HepG2 (cell line): ENCODE measurements around the gene AGBL2. TPM values are rescaled to one million over a fixed set of nuclear protein-coding genes. Genes with fewer than 3 reads are reported as not detected.
"Not testable (repeated sequence)": the region's sequence is repeated elsewhere in the genome, so short reads cannot be mapped to it uniquely, and the experiment has no call there.

Experiments used
- ATAC-seq: fragments of 200-7000 bp; cut with Tn5 transposase; 3 replicates; pipeline ENCODE4 v1.9.1; 2020; ENCODE audit warnings: mild to moderate bottlenecking, moderate library complexity
- BruUV-seq: library from RNA; stranded (reverse); fragments of 400-500 nt; replicated peaks from 2 replicates; lab custom pipeline; 2021; lab: Mats Ljungman, UMichigan
- CTCF ChIA-PET: fragments of 300-600 bp; formaldehyde crosslinking; extraction: SDS; loops from one replicate; lab custom pipeline; 2021; ENCODE audit warnings: low total read pairs, inconsistent platforms, low intra/inter-chr PET ratio; lab: Yijun Ruan, JAX
- POLR2A ChIA-PET: fragments of 350-600 bp; sonication (Branson Sonifier 250); formaldehyde crosslinking; loops from one replicate; lab custom pipeline; 2020; ENCODE audit warnings: antibody characterized with exemption, inconsistent platforms; lab: Yijun Ruan, JAX
- DNase-seq: peaks from one replicate; pipeline ENCODE4 v3.0.0-alpha.2; 2015; ENCODE audit warnings: low spot score
- FAIRE-seq: peaks from 3 replicates; lab custom pipeline; 2011; peaks lifted over from hg19 to GRCh38; lab: Jason Lieb, UNC
- H2AFZ ChIP-seq: one replicate; pipeline ENCODE4 v1.6.1; 2011; ENCODE audit warnings: low read length, inconsistent platforms
- H3K27ac ChIP-seq: fragments of 300-600 bp; 3 replicates; pipeline ENCODE4 v1.8.0; 2011; ENCODE audit warnings: mixed run types, mild to moderate bottlenecking, mixed read lengths, low read length, inconsistent platforms; ENCODE audit not compliant: insufficient read depth; ENCODE audit errors: extremely low read length
- H3K27me3 ChIP-seq, 2 experiments: fragments of 200-600 bp in 1 of 2; 2 replicates in 1 of 2; 3 replicates in 1 of 2; pipeline versions ENCODE4 v1.6.0 to v1.8.0; 2011; ENCODE audit warnings: low read length in 2 of 2, mild to moderate bottlenecking in 2 of 2, moderate library complexity in 2 of 2, inconsistent platforms in 1 of 2; ENCODE audit not compliant: insufficient read depth in 2 of 2, control insufficient read depth in 1 of 2
- H3K36me3 ChIP-seq, 2 experiments: fragments of 200-600 bp in 1 of 2; replicated peaks in 1 of 2; 2 replicates in 1 of 2; 3 replicates in 1 of 2; pipeline versions ENCODE4 v1.5.1 to v1.8.0; 2011; ENCODE audit warnings: low read length in 2 of 2, inconsistent platforms in 1 of 2; ENCODE audit not compliant: insufficient read depth in 2 of 2, control insufficient read depth in 1 of 2
- H3K4me1 ChIP-seq: 2 replicates; pipeline ENCODE4 v1.5.1; 2012; ENCODE audit warnings: low read length, inconsistent platforms; ENCODE audit not compliant: insufficient read depth
- H3K4me2 ChIP-seq: 2 replicates; pipeline ENCODE4 v1.6.0; 2011; ENCODE audit warnings: low read depth, low read length, inconsistent platforms
- H3K4me3 ChIP-seq, 3 experiments: fragments of 200-600 bp in 1 of 3; sonication (generic), shearing (Covaris generic) in 1 of 3; replicated peaks in 1 of 3; 2 replicates each; pipeline ENCODE4 v1.5.1; 2011 to 2016; ENCODE audit warnings: low read length in 3 of 3, inconsistent platforms in 2 of 3, low read depth in 2 of 3, mild to moderate bottlenecking in 2 of 3, control low read depth in 1 of 3, mixed read lengths in 1 of 3; ENCODE audit not compliant: insufficient read depth in 1 of 3
- H3K79me2 ChIP-seq: one replicate; pipeline ENCODE4 v1.6.1; 2011; ENCODE audit warnings: low read length, inconsistent platforms; ENCODE audit not compliant: insufficient read depth
- H3K9ac ChIP-seq: 2 replicates; pipeline ENCODE4 v1.6.0; 2011; ENCODE audit warnings: mild to moderate bottlenecking, low read depth, low read length, inconsistent platforms; ENCODE audit not compliant: insufficient read depth
- H3K9me3 ChIP-seq: 2 replicates; pipeline ENCODE4 v1.5.1; 2012; ENCODE audit warnings: mild to moderate bottlenecking, low read length
- H4K20me1 ChIP-seq: 2 replicates; pipeline ENCODE4 v1.6.0; 2011; ENCODE audit warnings: inconsistent platforms, mild to moderate bottlenecking, low read length, moderate library complexity; ENCODE audit not compliant: insufficient read depth
- ARID2 ChIP-seq: sonication (generic); formaldehyde crosslinking; IDR thresholded peaks from 2 replicates; pipeline ENCODE4 v1.8.1; 2022; ENCODE audit warnings: mild to moderate bottlenecking, missing genetic modification reagents, borderline replicate concordance
- ASH2L ChIP-seq: fragments of 300-600, 200-600 bp; sonication (generic); IDR thresholded peaks from 2 replicates; pipeline ENCODE4 v1.7.0; 2017; ENCODE audit warnings: low read depth, mild to moderate bottlenecking, moderate library complexity, mixed read lengths, low read length; ENCODE audit not compliant: insufficient read length
- HDAC2 ChIP-seq: sonication (generic); formaldehyde crosslinking; IDR thresholded peaks from 2 replicates; pipeline ENCODE4 v1.4.0; 2020; ENCODE audit warnings: missing genetic modification reagents
- MEIS1 ChIP-seq: sonication (generic); formaldehyde crosslinking; IDR thresholded peaks from 2 replicates; pipeline ENCODE4 v1.9.0; 2021; ENCODE audit warnings: mild to moderate bottlenecking, missing genetic modification reagents, moderate library complexity, borderline replicate concordance
- RBFOX2 ChIP-seq: fragments of 200-400 bp; formaldehyde crosslinking; IDR thresholded peaks from 2 replicates; pipeline ENCODE4 v1.6.1; 2017; ENCODE audit warnings: low read depth, mild to moderate bottlenecking, low read length
- SATB2 ChIP-seq: sonication (generic); formaldehyde crosslinking; IDR thresholded peaks from 2 replicates; pipeline ENCODE4 v1.5.0; 2020; ENCODE audit warnings: missing genetic modification reagents
- ZBTB38 ChIP-seq: sonication (generic); formaldehyde crosslinking; IDR thresholded peaks from 2 replicates; pipeline ENCODE4 v1.5.1; 2020; ENCODE audit warnings: mild to moderate bottlenecking, missing genetic modification reagents
- ZSCAN30 ChIP-seq: sonication (generic); formaldehyde crosslinking; IDR thresholded peaks from 2 replicates; pipeline ENCODE4 v1.5.0; 2020; ENCODE audit warnings: mild to moderate bottlenecking, missing genetic modification reagents
- WGBS: methylation state at CpG from one replicate; pipeline ENCODE4 v1.1.6; 2017; ENCODE audit warnings: low lambda C conversion rate; 5-methylcytosine and 5-hydroxymethylcytosine counted together
- in situ Hi-C: cut with HindIII; loops from 2 replicates; pipeline ENCODE4 v1.10.0; 2017; ENCODE audit warnings: low pct_unique_long_range_greater_than_20kb; ENCODE audit not compliant: extremely low pct_ligation_motif_present
- intact Hi-C: fragments of 100-400 bp; cut with micrococcal nuclease; formaldehyde crosslinking; loops from one replicate; pipeline ENCODE4 v1.10.0; 2022; ENCODE audit not compliant: unreplicated experiment
- polyA plus RNA-seq, 8 experiments: library from polyadenylated mRNA; depleted of rRNA in 3 of 8; stranded (reverse) in 7 of 8; unstranded in 1 of 8; fragments of >200 nt; fragmentation: Illumina TruSeq in 4 of 8; extraction: Trizol in 4 of 8; gene quantifications; 2 replicates each; pipeline versions ENCODE4 v1.2.1 to v1.2.3, GENCODE V29; 2011 to 2016; ENCODE audit warnings: low read depth in 4 of 8, missing spikeins in 1 of 8, mixed read lengths in 1 of 8; ENCODE audit not compliant: insufficient read depth in 1 of 8
- total RNA-seq, 5 experiments: library from RNA; depleted of rRNA; stranded (reverse); fragments of >200 nt; fragmentation: Illumina TruSeq; extraction: Trizol; gene quantifications; 2 replicates each; pipeline ENCODE4 v1.2.3, GENCODE V29; 2016; ENCODE audit warnings: low read depth in 1 of 5
- TF ChIP-seq, protein P1 (sequence below): sonication (generic); formaldehyde crosslinking; IDR thresholded peaks from 2 replicates; pipeline ENCODE4; 2020; ENCODE audit warnings: missing genetic modification reagents, mild to moderate bottlenecking, borderline replicate concordance

Gene AGBL2
- total and polyA plus RNA-seq, 2 of the 13 experiments (the other 11 are each of a cell fraction or from before 2014, with no cell fraction given), result 1.6 to 5.7 TPM

DNA sequence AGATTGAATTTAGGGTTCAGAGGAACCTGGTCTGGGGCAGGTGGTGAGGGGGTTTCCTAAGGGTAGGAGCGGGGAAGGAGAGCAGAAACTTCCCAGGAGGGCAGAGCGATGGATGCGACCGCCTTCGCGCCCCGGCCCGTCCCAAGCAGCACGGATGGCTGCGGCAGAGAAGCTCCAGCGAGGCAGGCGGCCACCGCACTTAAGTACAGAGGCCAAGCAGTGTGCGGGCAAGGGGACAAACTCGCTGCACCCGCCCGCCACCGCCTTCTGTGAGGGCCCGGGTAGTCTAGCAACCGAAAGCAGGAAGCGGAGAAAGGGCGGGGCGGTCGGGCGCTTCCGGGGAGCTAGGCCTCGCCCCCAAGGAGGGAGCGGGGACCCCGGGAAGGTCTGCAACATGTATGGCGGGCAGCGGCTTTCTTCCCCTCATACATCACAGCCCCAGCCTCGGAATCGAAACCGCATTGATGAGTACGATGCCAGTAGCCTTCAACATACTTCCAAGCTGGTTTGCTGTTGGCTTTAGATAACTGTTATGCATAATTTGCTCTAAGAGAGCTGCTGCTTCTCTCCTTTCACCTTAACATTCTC lies at the start of gene AGBL2 (continued):
- TF ChIP-seq, protein P1, sequence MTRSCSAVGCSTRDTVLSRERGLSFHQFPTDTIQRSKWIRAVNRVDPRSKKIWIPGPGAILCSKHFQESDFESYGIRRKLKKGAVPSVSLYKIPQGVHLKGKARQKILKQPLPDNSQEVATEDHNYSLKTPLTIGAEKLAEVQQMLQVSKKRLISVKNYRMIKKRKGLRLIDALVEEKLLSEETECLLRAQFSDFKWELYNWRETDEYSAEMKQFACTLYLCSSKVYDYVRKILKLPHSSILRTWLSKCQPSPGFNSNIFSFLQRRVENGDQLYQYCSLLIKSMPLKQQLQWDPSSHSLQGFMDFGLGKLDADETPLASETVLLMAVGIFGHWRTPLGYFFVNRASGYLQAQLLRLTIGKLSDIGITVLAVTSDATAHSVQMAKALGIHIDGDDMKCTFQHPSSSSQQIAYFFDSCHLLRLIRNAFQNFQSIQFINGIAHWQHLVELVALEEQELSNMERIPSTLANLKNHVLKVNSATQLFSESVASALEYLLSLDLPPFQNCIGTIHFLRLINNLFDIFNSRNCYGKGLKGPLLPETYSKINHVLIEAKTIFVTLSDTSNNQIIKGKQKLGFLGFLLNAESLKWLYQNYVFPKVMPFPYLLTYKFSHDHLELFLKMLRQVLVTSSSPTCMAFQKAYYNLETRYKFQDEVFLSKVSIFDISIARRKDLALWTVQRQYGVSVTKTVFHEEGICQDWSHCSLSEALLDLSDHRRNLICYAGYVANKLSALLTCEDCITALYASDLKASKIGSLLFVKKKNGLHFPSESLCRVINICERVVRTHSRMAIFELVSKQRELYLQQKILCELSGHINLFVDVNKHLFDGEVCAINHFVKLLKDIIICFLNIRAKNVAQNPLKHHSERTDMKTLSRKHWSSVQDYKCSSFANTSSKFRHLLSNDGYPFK (CRISPR knock-in tag), result peak; percentile 66; the same call in 1 of the 2 replicates
- TF ChIP-seq ARID2 (CRISPR knock-in tag) (0 out of 2 replicates have a peak, but pooled peaks have one; percentile 58), ASH2L (peak; percentile 48), ZBTB38 (CRISPR knock-in tag) (peak; percentile 35; the same call in 1 of the 2 replicates), SATB2 (CRISPR knock-in tag) (no peak), HDAC2 (peak; percentile 63), MEIS1 (CRISPR knock-in tag) (peak; percentile 81), ZSCAN30 (CRISPR knock-in tag) (0 out of 2 replicates have a peak, but pooled peaks have one; percentile 61)
- TF ChIP-seq, all 625 proteins: peak for 200

DNA sequence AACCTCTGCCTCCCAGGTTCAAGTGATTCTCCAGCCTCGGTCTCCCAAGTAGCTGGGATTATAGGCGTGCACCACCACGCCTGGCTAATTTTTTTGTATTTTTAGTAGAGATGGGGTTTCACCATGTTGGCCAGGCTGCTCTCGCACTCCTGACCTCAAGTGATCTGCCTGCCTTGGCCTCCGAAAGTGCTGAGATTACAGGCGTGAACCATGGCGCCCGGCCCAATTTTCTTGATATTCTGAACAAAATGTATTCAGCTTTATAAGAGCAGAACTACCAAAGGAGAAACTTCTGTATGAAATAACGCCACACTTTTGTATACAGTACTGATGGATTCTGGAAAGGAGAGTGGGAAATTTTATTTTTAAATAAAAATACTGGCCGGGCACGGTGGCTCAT lies 44.1 kb upstream of the AGBL2 start:
- H3K9me3 ChIP-seq, H3K4me1 ChIP-seq, FAIRE-seq, H4K20me1 ChIP-seq, H2AFZ ChIP-seq, DNase-seq, CTCF ChIA-PET, H3K27me3 ChIP-seq, BruUV-seq, POLR2A ChIA-PET, ATAC-seq, H3K27ac ChIP-seq, H3K4me2 ChIP-seq, intact Hi-C loops, in situ Hi-C loops, H3K9ac ChIP-seq: not testable (repeated sequence)
- H3K79me2 ChIP-seq, result peaks cover 24% of the 10 kb centered on the region
- 89% methylated on average over 11 of the region's 11 CpGs for WGBS
- H3K36me3 ChIP-seq, result peaks cover 14 to 68% of the 10 kb centered on the region in 2 experiments; a peak in 4 of 5 replicates
- TF ChIP-seq RBFOX2, result 0 out of 2 replicates have a peak, but pooled peaks have one; percentile 14
- TF ChIP-seq, all 625 proteins: peak for 1; not testable (repeated sequence) for 624
- H3K4me3 ChIP-seq, result not testable (repeated sequence)
